G401 (cell line): Measurements from ENCODE around the gene NOTCH3. TPM values are rescaled to one million over a fixed set of nuclear protein-coding genes. Genes with fewer than 3 reads are reported as not detected.

Source experiments
- DNase-seq: peaks from one replicate; pipeline ENCODE4 v3.0.0-alpha.2; 2015; ENCODE audit warnings: low spot score
- in situ Hi-C: cut with HindIII; loops from 2 replicates; pipeline ENCODE4 v1.10.0; 2016; ENCODE audit warnings: low sequenced_read_pairs, mixed read lengths
- total RNA-seq: library from RNA; depleted of rRNA; stranded (reverse); fragments of >200 nt; shearing (Covaris generic); gene quantifications from 2 replicates; pipeline ENCODE4 v1.2.3, GENCODE V29; 2014

NOTCH3 gene
- total RNA-seq, 1 experiment from 2014 or later = 16.4 TPM

DNA sequence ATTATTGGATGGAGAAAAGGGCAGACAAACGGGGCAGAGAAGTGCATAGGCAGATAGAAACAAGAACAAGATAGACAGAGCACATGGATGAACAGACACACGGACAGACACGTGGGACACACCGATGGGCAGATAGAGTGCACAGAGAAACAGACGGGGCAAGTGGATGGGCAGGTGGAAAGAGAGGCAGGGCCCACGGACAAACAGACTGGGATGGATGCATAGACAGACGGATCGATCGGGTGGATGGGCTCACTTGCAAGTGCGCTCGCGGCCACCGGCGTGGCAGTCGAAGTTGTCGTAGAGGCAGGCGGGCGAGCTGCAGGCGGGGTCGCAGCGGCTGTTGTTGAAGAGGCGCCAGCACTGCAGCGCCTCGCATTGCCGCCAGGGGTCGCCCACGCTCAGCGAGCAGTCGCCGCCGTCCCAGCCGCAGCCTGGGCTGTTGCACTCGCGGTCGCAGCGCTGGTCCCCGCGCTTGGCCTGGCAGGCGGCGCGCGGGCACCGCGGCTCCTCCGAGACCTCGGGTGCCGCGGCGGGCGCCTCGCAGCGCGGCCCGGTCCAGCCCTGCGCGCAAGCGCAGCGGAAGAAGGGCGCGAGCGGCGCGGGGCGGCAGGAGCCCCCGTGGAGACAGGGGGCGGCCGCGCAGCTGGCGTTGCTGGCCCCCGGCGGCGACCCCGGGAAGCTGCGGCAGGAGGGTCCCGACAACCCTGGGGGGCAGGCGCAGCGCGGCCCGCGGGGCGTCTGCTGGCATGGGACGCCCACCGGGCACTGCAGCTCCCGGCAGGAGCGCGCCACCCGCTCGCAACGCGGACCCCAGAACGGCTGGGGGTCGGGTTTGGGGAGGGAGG, 23.3 kb downstream of the NOTCH3 start:
- in situ Hi-C loops = no loop called here
- DNase-seq = peak; percentile 67

DNA sequence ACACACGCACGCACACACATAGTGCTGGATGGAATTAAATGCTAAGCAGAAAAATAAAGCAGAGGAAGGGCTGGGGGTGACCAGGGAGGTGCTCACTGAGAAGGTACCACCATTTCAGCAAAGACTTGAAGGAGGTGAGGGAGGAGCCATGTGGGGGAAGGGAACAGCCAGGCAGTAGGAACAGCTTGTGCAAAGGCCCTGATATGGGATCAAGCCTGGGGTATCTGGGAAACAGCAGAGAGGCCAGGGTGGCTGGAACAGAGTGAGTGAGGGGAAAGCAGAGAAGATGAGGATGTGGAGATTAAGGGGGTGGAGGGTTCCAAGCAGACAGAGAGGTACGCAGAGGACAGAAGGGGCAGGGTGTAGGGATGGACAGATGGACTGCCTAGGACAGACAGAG, 25.2 kb downstream of the NOTCH3 start:
- no peak for DNase-seq
- in situ Hi-C loops = no loop called here

DNA sequence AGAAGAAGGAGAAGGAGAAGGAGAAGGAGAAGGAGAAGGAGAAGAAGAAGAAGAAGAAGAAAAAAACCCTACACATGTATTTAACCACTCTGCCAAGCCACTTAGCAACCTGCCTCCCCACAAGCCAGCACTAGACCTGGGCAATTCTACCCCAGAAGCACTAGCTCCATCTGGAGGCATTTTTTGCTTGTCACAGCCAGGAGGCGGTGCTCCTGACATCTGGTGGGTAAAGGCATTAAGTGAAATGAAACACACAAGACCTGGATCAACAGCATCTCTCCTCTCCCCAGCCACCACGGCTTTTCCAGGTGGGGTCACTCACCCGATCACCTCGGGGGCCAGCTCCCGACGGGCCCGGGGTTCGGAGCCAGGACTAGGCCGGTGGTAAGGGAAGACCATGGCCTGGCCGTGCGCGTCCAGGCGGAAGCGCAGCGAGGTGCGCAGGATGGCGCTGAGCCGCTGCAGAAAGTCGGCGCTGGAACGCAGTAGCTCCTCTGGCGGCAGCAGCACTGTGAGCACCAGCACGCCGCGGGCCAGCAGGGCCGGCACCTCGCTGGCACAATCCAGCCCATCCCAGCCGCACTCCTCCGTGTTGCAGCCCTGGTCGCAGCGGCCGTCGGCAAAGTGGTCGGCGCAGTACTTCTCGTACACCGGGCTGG, 26.9 kb downstream of the NOTCH3 start:
- in situ Hi-C loops = no loop called here
- DNase-seq = no peak

DNA sequence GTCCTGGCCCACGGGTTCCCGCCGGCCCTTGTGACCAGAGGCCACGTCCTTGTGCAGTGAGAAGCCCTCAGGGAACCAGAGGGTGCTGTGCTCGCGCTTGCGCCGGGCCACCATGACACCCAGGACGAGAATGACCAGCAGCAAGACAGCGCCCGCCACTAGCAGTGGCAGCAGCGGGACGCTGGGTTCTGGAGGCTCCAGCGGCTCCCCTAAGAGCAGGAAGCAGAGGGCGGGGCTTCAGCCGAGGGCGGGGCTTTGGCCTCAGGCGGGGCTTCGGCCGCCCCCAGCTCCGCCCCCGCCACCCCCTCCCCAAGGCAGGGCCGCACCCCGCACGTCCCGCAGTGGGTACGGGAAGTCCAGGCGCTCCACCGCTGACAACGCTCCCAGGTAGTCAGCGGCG, 30.4 kb downstream of the NOTCH3 start:
- no peak for DNase-seq
- in situ Hi-C loops = no loop called here

DNA sequence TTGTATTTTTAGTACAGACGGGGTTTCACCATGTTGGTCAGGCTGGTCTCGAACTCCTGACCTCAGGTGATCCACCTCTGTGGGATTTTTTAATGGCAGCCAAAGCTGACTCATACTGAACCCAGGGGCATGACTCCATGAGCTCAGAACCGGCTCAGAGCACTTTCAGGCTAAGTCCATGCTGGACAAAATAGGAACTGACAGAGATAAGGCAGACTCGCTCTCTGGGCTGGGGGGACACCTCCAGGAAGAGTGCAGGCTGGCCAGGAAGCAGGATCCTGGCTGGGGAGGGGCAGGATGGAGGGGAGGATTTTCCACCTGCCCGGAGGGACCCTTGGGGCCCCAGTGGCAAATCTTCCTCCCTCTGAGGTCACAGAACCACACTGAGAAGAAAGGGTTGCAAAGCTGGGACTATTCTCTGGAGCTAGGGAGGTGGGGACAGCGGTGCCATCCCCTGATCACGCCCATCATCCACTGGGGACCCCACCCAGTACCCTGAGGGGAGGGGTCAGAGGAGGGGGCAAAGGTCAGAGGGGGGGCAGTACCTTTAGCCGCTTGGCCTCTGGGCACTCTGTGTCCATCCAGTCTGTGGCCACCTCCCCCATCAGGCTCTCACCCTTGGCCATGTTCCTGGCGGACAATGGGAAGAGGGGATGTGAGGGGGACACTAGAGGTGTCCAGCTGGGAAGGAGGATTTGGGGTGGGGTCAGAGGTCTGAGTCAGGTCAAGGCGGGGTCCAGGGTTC, 31.1 kb downstream of the NOTCH3 start:
- in situ Hi-C loops = no loop called here
- DNase-seq = no peak

DNA sequence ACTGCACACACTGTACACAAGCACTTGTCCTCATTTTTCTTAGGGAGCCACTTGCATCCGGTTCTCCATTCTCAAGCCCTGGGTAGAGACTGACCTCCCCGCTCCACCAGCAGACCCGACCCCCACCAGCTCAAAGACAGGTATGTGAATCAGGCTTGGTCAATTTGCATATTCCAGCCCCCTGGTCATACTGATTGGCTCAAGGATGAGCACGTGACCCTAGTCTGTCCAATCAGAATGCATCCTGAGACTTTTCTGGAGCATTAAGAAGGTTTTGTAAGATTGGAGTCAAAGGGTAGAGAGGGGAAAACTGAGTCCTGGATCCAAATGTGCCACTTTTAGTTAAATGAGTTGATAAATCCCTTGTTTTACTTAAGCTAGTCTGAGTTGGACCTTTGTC, 34.1 kb downstream of the NOTCH3 start:
- in situ Hi-C loops = no loop called here
- no peak for DNase-seq

DNA sequence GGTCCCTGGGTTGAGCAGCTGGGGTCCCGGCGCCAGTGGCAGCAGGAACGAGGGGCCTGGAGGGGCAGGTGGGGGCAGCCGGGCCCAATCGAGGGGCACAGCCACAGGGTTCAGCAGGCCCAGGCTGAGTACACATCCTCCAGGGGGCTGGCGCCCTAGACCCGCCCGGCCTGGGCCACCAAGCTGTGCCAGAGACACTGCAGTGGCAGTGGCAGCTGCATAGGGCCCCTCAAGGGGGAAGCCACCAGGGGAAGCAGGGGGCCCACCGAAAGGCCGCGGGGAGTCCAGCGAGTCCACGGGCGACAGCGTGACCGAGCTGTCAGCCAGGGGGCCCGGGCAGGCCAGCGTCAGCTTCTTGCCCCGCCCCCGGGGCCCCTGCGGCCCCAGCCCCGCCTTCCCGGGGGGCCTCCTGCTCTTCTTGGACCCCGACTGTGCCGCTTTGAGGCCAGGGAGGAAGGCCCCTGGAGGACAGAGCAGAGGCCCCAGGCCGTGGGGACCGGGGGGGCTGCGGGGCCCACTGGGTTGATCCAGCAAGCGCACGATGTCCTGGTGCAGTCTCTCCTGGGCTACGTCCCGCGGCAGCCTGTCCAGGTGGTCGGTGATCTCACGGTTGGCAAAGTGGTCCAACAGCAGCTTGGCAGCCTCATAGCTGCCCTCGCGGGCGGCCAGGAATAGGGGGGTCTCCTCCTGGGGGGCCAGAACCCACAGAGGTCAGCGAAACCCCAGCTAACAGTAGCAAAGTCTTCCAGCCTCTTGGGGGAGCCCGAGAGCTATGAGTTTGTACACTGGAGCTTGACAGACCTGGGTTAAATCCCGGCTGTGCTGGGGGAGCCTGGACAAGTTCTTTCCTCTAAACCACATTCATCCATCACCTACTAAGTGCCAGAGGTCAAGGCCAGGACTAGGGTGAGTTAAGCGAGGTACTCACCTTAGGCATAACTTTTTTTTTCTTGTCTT, 39.5 kb downstream of the NOTCH3 start:
- no peak for DNase-seq
- in situ Hi-C loops = no loop called here

DNA sequence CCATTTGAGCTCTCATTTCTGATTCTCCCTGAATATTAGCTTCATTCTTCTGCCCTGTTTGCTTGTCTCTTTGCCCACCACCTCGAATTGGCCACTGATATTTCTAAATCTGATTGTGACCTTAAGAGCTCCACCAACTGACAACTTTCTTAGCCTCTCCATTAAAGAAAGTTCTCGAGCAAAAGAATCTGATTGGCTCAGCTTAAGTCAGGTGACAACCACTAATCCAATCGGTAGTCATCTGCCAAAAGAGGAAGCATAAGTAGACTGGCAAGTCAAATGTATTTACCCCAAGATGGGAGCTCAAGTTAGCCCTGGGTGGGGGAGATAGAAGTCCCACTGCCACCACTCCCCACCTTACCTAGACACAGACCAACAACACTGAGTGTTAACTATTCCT, 41.5 kb downstream of the NOTCH3 start:
- in situ Hi-C loops = no loop called here
- DNase-seq = no peak

DNA sequence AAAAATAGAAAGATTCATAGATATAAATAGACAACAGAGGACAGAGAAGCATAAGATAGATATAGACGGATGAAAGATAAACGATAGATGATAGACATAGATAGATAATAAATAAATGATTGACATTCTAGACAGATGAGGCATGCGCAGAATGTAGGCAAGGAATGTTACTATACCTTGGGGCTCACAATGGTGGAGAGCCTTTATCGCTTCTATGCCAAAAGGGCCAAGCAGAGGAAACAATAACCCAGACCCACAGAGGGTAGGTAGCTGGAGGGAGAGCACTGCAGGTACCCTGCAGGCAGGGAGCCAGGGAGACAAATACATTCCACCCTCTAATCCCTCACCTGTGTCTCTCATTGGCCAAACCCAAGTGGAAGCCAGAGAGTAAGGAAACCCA, 44.4 kb downstream of the NOTCH3 start:
- in situ Hi-C loops = no loop called here
- DNase-seq = no peak

DNA sequence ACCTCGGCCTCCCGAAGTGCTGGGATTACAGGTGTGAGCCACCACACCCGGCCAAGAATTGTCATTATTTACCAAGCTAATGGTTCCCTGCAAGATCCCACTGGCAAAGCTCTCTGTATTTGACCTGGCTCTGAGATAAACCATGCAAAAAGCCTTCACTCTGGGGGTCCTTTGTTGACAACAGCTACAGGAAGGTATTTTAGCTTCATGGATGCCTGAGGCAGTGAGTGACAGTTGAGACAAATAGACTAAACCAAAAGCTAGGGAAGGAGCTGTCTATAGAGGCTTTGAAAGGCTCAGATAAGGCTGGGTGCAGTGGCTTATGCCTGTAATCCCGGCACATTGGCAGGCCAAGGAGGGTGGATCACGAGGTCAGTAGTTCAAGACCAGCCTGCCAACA, 45.5 kb downstream of the NOTCH3 start:
- no peak for DNase-seq
- in situ Hi-C loops = no loop called here

DNA sequence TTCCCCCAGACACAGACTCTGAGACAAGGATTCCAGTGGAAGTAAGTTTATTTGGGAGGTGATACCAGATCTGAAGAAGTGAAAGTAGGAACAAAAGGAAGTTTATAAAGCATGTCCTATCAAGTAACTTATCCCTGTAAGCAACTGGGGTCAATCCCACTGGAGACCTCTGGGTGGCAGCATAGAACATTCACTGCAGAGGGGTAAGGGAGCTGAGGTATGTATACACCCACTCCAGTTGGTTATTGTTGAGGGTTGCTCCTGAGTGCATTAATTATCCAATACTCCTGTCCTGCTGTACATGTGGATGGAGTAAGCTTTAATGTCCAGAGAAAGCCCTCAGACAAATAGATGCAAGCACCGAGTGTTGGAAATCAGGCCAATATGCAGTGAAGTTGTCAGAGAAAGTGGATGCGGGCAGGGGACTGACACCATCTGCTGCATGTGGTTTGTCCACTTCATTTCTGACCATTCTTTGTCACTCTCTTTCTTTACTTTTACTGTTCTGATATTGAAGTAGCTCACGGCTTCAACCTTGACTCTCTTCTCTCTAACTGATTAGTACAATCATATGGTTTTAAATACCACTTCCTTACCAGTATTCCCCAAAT, 46.7 kb downstream of the NOTCH3 start:
- DNase-seq = peak; percentile 10
- in situ Hi-C loops = no loop called here

DNA sequence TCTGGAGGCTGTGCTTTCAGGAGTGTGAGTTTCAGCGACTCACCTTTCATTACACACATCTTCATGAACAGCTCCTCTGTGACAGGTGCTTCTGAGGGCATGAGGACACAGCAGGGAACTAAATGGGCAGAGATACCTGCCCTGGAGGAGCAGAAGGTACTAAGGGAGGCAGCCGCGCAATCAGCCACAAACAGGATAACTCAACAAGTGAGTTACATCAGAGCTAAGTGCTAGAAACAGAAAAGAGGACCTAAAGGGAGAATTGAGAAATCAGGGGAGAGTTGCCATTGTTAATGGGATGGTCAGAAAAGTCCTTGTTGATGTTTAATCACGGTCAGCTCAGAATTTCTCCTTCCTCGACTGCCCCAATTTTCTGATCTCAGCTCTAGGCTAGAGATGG, 51.1 kb downstream of the NOTCH3 start:
- peak; percentile 10 for DNase-seq
- in situ Hi-C loops = no loop called here

DNA sequence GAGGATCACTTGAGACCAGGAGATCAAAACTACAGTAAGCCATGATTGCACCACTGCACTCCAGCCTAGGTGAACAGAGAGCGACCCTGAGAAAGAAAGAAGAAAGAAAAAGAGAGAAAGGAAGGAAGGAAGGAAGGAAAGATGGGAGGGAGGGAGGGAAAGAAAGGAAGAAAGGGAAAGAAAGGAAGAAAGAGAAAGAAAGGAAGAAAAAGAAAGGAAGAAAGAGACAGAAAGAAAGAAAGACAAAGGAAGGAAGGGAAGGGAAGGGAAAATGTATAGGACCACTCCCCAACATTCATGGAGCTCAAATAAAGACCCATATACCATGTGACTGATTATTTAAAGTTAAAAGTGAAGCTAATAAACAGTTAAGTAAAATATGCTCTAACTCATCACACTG, 53.7 kb downstream of the NOTCH3 start:
- in situ Hi-C loops = no loop called here
- DNase-seq = no peak

DNA sequence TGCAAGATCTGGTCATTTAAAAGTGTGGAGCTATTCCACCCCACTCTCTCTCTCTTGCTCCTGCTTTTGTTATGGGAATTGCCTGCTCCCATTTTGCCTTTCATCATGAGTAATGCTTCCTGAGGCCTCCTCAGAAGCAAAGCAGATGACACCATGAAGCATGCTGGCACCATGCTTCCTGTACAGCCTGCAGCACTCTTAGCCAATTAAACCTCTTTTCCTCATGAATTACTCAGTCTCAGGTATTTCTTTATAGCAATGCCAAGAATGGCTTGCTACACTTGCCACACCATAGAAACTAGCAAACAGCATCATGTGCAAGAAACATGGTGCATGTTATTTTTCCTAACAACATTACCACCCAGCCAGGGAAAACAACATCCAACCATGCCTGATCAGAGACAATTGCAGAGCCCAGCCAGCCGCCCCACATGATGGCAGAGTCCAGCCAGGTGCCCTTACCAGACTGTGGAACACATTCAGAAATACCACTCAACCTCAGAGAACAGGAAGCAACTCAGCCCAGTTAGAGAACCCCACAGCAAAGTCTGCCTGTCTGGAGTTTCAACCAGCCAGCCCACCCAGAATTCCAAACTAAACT, 56.6 kb downstream of the NOTCH3 start:
- in situ Hi-C loops = no loop called here
- DNase-seq = no peak

DNA sequence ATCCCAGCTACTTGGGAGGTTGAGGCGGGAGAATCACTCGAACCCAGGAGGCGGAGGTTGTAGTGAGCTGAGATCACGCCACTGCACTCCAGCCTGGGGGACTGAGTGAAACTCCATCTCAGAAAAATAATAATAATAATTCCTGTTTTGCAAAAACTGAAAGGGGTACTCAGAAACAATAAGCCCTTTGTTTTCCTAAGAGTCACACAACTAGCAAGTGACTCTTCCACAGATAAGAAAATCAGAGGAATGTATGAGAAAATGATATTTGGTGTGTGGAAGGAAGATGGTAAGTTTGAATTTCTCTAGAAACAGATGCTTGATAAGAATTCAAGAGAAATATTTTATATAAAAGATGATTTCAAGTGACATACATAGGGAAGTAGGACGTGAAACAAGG, 58.5 kb downstream of the NOTCH3 start:
- no peak for DNase-seq
- in situ Hi-C loops = no loop called here

DNA sequence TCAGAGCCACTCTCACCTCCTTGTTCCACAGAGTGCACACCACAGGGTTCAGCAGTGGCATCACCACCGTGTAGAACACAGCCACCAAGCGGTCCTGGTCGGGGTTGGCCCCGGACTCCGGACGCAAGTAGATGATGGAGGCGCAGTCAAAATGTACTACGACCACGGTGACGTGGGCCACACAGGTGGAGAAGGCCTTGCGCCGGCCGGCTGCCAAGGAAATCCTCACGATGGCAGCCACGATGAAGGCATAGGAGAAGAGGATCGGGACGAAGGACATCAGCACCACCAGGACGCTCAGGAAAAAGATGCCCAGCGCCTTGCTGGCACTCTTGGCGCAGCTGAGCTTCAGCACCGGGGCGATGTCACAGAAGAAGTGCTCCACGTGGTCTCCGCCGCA, 59.7 kb downstream of the NOTCH3 start:
- in situ Hi-C loops = no loop called here
- DNase-seq = no peak

DNA sequence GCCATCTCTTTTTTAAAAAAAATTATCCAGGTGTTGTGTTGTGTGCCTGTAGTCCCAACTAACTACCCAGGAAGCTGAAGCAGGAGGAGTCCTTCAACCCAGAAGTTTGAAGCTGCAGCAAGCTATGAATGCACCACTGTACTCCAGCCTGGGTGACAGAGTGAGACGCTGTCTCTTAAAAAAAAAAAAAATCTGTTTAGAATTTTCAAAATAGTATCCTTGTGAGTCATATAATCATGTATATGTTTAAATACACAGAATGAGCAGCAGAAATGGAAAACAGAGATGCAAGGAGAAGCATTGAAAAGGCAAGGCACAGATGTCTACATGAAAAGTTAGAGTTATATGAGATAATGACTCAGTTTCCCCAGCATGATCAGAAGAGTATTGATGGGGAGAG, 62.4 kb downstream of the NOTCH3 start:
- in situ Hi-C loops = no loop called here
- DNase-seq = no peak

DNA sequence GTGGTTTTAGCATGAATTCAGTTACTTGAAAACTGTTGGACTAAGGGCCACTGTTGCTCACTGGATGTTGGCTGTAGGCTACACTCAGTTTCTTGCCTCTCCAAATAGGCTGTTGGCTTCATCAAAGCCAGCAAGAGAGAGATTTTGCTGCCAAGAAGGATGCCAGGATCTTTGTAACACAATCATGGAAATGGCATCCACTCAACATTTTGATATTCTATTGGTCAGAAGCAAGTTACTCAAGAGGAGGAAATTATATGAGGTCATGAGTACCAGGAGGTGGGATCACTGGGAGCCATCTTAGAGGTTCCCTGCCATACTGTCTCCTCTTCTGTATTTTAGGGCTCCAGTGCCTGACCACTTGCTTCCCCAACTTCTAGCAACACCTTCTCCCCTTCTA, 63.0 kb downstream of the NOTCH3 start:
- DNase-seq = no peak
- in situ Hi-C loops = no loop called here
